ENCODE results near the gene HOXA11.

HOXA11 gene

DNA sequence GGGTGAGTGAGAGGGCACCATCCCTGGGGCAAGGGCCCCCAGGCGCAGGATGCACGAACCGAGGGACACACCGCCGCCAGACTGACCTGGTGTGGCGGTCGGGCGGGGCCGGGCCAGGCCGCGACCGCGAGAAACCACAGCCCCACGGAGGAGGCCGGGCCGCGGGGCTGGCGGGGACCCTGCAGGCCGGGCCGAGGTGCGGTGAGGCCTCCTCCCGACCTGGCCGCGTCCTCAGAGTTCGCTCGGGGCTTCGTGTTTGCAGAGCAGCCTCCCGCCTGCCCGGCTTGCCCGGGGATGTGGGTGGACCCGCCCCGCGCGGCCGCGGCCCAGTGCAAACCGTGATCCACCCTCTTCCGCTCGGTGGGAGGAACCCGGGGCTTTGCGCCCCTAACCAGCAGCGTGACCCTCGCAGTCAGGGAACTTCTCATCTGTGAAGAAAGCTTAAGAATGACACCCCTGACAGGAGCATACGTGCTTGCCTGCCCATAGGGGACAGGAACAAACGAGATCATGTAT lies 35.5 kb upstream of the HOXA11 start (continued):
- TF ChIP-seq CSRNP3 (CRISPR knock-in tag; IDR thresholded peaks at IDR 0.05) (no peak), OSR1 (CRISPR knock-in tag; IDR thresholded peaks at IDR 0.05) (no peak), CSDC2 (CRISPR knock-in tag; IDR thresholded peaks at IDR 0.05) (no peak), ZNF565 (CRISPR knock-in tag; conservative IDR thresholded peaks at IDR 0.05; ENCODE audit: low read depth) (no peak)

- ATAC-seq: no peak; the same call in 2 of the 3 replicates
- TF ChIP-seq ZNF70 (CRISPR knock-in tag; IDR thresholded peaks at IDR 0.05) (no peak), BACH2 (CRISPR knock-in tag; IDR thresholded peaks at IDR 0.05; ENCODE audit: borderline replicate concordance) (no peak), OSR1 (CRISPR knock-in tag; IDR thresholded peaks at IDR 0.05) (no peak), SNAI2 (CRISPR knock-in tag; IDR thresholded peaks at IDR 0.05) (no peak), TCF4 (CRISPR knock-in tag; IDR thresholded peaks at IDR 0.05; ENCODE audit: borderline replicate concordance) (no peak), ZFP30 (CRISPR knock-in tag; IDR thresholded peaks at IDR 0.05) (no peak), ESRRG (CRISPR knock-in tag; IDR thresholded peaks at IDR 0.05) (no peak), ZC3H10 (CRISPR knock-in tag; IDR thresholded peaks at IDR 0.05) (no peak), RARB (CRISPR knock-in tag; IDR thresholded peaks at IDR 0.05) (no peak), CSRNP3 (CRISPR knock-in tag; IDR thresholded peaks at IDR 0.05) (no peak), ZNF8 (CRISPR knock-in tag; IDR thresholded peaks at IDR 0.05) (no peak), ARNTL (CRISPR knock-in tag; IDR thresholded peaks at IDR 0.05; ENCODE audit: borderline replicate concordance, low read depth) (no peak), TSHZ2 (CRISPR knock-in tag; IDR thresholded peaks at IDR 0.05) (no peak), ZFP3 (CRISPR knock-in tag; IDR thresholded peaks at IDR 0.05) (no peak), GLIS3 (CRISPR knock-in tag; IDR thresholded peaks at IDR 0.05) (no peak), ISL1 (CRISPR knock-in tag; IDR thresholded peaks at IDR 0.05) (no peak), PPARA (CRISPR knock-in tag; IDR thresholded peaks at IDR 0.05; ENCODE audit: borderline replicate concordance) (no peak), CSDC2 (CRISPR knock-in tag; IDR thresholded peaks at IDR 0.05) (no peak), TOX (CRISPR knock-in tag; IDR thresholded peaks at IDR 0.05; ENCODE audit: borderline replicate concordance) (no peak)
- TF ChIP-seq, protein P1, sequence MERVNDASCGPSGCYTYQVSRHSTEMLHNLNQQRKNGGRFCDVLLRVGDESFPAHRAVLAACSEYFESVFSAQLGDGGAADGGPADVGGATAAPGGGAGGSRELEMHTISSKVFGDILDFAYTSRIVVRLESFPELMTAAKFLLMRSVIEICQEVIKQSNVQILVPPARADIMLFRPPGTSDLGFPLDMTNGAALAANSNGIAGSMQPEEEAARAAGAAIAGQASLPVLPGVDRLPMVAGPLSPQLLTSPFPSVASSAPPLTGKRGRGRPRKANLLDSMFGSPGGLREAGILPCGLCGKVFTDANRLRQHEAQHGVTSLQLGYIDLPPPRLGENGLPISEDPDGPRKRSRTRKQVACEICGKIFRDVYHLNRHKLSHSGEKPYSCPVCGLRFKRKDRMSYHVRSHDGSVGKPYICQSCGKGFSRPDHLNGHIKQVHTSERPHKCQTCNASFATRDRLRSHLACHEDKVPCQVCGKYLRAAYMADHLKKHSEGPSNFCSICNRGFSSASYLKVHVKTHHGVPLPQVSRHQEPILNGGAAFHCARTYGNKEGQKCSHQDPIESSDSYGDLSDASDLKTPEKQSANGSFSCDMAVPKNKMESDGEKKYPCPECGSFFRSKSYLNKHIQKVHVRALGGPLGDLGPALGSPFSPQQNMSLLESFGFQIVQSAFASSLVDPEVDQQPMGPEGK (CRISPR knock-in tag; IDR thresholded peaks at IDR 0.05; ENCODE audit: borderline replicate concordance): no peak
Measured at GRCh38 chr7:27219821-27220220, 34.8 kb upstream of the HOXA11 start.

- ATAC-seq: no peak
- no peak for TF ChIP-seq ZC3H10 (CRISPR knock-in tag; IDR thresholded peaks at IDR 0.05)
- TF ChIP-seq, protein P2, sequence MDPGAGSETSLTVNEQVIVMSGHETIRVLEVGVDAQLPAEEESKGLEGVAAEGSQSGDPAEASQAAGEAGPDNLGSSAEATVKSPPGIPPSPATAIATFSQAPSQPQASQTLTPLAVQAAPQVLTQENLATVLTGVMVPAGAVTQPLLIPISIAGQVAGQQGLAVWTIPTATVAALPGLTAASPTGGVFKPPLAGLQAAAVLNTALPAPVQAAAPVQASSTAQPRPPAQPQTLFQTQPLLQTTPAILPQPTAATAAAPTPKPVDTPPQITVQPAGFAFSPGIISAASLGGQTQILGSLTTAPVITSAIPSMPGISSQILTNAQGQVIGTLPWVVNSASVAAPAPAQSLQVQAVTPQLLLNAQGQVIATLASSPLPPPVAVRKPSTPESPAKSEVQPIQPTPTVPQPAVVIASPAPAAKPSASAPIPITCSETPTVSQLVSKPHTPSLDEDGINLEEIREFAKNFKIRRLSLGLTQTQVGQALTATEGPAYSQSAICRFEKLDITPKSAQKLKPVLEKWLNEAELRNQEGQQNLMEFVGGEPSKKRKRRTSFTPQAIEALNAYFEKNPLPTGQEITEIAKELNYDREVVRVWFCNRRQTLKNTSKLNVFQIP (CRISPR knock-in tag; IDR thresholded peaks at IDR 0.05; ENCODE audit: borderline replicate concordance, low read depth): no peak
- TF ChIP-seq TSHZ2 (CRISPR knock-in tag; IDR thresholded peaks at IDR 0.05): no peak
Measured at GRCh38 chr7:27217951-27218350, 32.9 kb upstream of the HOXA11 start.

Measured in SK-N-SH treated with all-trans-retinoic acid at 6 μM for 48 hours (cell line).